ENCODE data around the gene SERF2.
"Not testable (repeated sequence)": the region's sequence is repeated elsewhere in the genome, so short reads cannot be mapped to it uniquely, and the experiment has no call there.

Gene SERF2

DNA sequence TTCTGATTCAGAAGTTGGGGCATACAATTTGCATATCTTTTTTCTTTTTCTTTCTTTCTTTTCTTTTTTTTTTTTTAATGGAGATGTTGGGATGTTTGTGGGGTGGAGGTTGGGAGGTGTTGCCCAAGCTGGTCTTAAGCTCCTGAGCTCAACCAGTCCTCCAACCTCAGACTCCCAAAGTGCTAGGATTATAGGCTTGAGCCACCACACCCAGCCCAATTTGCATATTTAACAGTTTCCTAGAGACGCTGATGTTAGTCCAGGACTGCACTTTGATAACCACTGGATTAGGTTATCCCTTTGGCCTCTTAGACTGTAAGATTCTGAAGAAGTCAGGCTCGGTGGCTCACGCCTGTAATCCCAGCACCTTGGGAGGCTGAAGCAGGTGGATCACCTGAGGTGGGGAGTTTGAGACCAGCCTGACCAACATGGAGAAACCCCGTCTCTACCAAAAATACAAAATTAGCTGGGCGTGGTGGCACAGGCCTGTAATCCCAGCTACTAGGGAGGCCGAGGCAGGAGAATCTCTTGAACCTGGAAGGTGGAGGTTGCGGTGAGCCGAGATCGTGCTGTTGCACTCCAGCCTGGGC is 37.9 kb downstream of the SERF2 start:
- DNase-seq (ENCODE audit: low read depth in 2 of 2), result not testable (repeated sequence)

DNA sequence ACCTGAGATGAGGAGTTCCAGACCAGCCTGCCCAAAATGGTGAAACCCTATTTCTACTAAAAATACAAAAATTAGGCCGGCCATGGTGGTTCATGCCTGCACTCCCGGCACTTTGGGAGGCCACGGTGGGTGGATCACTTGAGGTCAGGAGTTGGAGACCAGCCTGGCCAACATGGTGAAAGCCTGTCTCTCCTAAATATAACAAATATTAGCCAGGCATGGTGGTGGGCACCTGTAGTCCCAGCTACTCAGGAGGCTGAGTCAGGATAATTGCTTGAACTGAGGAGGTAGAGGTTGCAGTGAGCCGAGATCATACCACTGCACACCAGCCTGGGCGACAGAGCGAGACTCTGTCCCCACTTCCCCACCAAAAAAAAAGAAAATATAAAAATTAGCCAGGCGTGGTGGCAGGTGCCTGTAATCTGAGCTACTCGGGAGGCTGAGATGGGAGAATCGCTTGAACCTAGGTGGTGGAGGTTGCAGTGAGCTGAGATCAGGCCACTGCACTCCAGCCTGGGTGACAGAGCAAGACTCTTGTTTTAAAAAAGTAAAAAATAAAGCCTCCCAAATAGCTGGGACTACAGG is 38.7 kb downstream of the SERF2 start:
- DNase-seq (ENCODE audit: low read depth in 2 of 2), result not testable (repeated sequence)

DNA sequence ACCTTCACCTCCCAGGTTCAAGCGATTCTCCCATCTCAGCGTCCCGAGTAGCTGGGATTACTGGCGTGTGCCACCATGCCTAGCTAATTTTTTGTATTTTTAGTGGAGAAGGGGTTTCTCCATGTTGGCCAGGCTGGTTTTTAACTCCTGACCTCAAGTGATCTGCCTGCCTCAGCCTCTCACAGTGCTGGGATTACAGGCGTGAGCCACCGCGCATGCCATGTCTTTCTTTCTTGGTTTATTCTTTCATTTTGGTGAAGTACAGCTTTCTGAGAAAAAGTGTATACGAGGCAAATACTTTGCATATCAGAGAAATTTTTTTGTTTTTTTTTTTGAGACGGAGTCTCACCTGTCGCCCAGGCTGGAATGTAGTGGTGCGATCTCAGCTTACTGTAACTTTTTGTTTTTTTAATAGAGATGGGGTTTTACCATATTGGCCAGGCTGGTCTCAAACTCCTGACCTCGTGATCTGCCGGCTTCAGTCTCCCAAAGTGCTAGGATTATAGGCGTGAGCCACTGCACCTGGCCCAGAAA is 39.5 kb downstream of the SERF2 start:
- DNase-seq (ENCODE audit: low read depth in 2 of 2), result not testable (repeated sequence)

DNA sequence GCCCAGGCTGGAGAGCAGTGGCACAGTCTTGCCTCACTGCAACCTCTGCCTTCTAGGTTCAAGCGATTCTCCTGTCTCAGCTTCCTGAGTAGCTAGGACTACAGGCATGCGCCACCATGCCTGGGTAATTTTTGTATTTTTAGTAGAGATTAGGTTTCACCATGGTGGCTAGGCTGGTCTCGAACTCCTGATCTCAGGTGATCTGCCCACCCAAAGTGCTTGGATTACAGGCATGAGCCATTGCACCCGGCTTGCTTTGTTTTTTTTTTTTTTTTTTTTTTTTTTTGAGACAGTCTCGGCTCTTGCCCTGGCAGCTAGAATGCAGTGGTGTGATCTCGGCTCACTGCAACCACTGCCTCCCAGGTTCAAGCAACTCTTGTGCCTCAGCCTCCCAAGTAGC is 40.4 kb downstream of the SERF2 start:
- not testable (repeated sequence) for DNase-seq (ENCODE audit: low read depth in 2 of 2)

DNA sequence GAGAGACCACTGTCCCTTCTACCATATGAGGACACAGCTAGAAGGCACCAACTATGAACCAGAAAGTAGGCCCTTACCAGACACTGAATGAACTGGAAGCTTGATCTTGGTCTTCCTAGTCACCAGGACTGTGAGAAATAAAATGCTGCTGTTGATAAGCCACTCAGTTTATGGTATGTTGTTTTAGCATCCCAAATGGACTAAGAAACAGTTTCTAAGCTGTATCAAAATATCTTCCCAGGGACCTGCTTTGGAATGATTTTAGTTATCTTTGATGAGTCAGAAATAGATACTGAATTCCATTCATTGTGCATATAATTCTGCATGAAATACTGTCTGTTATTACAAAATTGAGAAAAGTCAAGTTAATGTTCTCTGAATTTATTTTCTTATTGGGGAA is 53.3 kb downstream of the SERF2 start:
- DNase-seq (ENCODE audit: low read depth in 2 of 2), result no peak

All from stimulated activated CD4-positive, alpha-beta T cell treated with anti-CD3 and anti-CD28 coated beads, Interleukin-4, amount 100 ng/mL, for 48 hours (primary cell).